Mesodermal cell (in vitro differentiated cells): ENCODE results near the gene CACNG7. TPM values are rescaled to one million over a fixed set of nuclear protein-coding genes. Genes with fewer than 3 reads are reported as not detected.
A peak's percentile ranks its signal among the peaks of the same experiment; 100 is the strongest.
"Not testable (repeated sequence)": the region's sequence is repeated elsewhere in the genome, so short reads cannot be mapped to it uniquely, and the experiment has no call there.

Experiments
- H3K27ac ChIP-seq: 2 replicates; pipeline ENCODE4 v1.7.0; 2013; ENCODE audit warnings: mild to moderate bottlenecking, low read depth, low read length, moderate library complexity; ENCODE audit not compliant: severe bottlenecking
- H3K36me3 ChIP-seq: 2 replicates; pipeline ENCODE4 v1.7.1; 2013; ENCODE audit warnings: mild to moderate bottlenecking, low read length, moderate library complexity; ENCODE audit not compliant: control insufficient read depth, insufficient read depth
- H3K4me1 ChIP-seq: one replicate; pipeline ENCODE4 v1.7.1; 2013; ENCODE audit warnings: mild to moderate bottlenecking, low read length; ENCODE audit not compliant: insufficient read depth, control insufficient read depth, poor library complexity, severe bottlenecking
- H3K4me3 ChIP-seq: 2 replicates; pipeline ENCODE4 v1.7.0; 2013; ENCODE audit warnings: low read length, control low read depth, mild to moderate bottlenecking; ENCODE audit not compliant: insufficient read depth, poor library complexity, severe bottlenecking; ENCODE audit errors: extremely low read depth
- H3K9me3 ChIP-seq: 2 replicates; pipeline ENCODE4 v1.7.1; 2013; ENCODE audit warnings: mild to moderate bottlenecking, low read length, moderate library complexity; ENCODE audit not compliant: control insufficient read depth
- WGBS, 2 experiments: methylation state at CpG; one replicate each; pipeline ENCODE4 v1.1.5; 2013; ENCODE audit warnings: missing lambda C conversion rate in 2 of 2; ENCODE audit not compliant: insufficient coverage in 2 of 2; 5-methylcytosine and 5-hydroxymethylcytosine counted together
- polyA plus RNA-seq, 2 experiments: library from polyadenylated mRNA; stranded (reverse); fragments of 50-300 nt; gene quantifications; one replicate each; pipeline ENCODE4 v1.2.3, GENCODE V29; 2013

CACNG7 gene
- polyA plus RNA-seq (2013, experiment 1 of 2) = 60.5 TPM
- 35.9 TPM for polyA plus RNA-seq (2013, experiment 2 of 2)

DNA sequence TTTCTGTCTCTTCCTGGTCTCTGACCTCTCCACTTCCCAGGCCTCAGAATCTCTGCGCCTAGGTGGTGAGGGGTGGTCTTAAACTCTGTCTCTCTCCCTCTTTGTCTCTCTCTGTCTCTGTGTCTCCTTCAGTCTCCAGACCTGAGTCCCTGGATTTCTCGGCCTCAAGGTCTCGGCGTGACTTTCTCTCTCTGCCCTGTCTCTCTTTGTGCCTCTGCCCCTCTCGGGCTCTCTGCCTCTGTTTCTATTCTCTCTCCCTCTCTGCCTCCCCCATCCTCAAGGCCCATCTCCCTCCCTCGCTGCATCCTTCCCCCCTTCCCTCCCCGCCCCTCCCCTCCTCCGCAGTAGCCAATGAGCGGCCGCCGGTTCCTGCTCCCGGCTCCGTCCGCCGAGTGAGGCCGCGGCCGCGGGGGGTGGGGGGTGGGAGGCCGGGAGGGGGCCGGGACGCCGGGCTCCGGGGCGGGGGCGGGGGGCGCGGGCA is at the start of gene CACNG7:
Gene CACNG7 (plus strand): TSS at position 344 of the 481 bp plus-strand sequence. CDS start 3,554 bp downstream, outside the sequence.
- Histone ChIP-seq H3K36me3 (peaks cover 13% of the 10 kb centered on the region), H3K9me3 (no peaks in the 10 kb centered on the region), H3K4me1 (no peaks in the 10 kb centered on the region), H3K4me3 (peak within 1 kb of the TSS; percentile 68), H3K27ac (peak within 1 kb of the TSS; percentile 41)
- WGBS, 2 experiments = 1 to 7% methylated on average over 5 to 6 of the region's 28 CpGs

- Histone ChIP-seq H3K4me3 (no peak overlapping the region), H3K27ac (no peak overlapping the region), H3K9me3 (no peaks in the 10 kb centered on the region), H3K36me3 (no peaks in the 10 kb centered on the region), H3K4me1 (peaks cover 11% of the 10 kb centered on the region)
- WGBS, 2 experiments = 92 to 99% methylated on average over 5 of the region's 6 CpGs
Observed at GRCh38 chr19:53864308-53864836, 44.7 kb upstream of the CACNG7 start.

DNA sequence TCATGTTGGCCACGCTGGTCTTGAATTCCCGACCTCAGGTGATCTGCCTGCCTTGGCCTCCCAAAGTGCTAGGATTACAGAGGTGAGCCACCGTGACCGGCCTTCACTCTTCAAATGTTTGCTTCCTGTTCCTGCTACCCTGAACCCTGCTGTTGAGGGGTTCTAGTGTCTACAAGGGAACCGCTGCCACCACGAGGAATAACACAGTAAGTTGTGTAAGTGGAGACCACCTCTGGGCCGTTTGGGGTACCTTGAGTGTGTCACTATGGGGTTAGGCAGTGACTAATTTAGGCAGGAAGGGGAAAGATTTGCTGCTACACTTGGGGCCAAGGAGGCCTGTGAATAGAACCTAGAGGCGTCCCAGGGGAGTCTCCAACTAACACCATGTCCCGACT is 43.6 kb upstream of the CACNG7 start:
- no peaks in the 10 kb centered on the region for H3K9me3 ChIP-seq
- H3K4me1 ChIP-seq = peaks cover 11% of the 10 kb centered on the region
- H3K36me3 ChIP-seq = peaks cover 2% of the 10 kb centered on the region
- peak overlapping the region; percentile 41 for H3K4me3 ChIP-seq
- WGBS, 2 experiments = 63 to 69% methylated on average over 6 to 8 of the region's 9 CpGs
- peak overlapping the region; percentile 100 for H3K27ac ChIP-seq

GRCh38 chr19:53865918-53866864 is 42.9 kb upstream of the CACNG7 start:
- Histone ChIP-seq H3K9me3 (no peaks in the 10 kb centered on the region), H3K27ac (peak overlapping the region; percentile 100), H3K36me3 (peaks cover 7% of the 10 kb centered on the region), H3K4me3 (peak overlapping the region; percentile 41), H3K4me1 (peaks cover 11% of the 10 kb centered on the region)
- 0 to 1% methylated on average over 35 to 40 of the region's 50 CpGs for WGBS, 2 experiments

GRCh38 chr19:53866865-53867224 is 42.2 kb upstream of the CACNG7 start:
- Histone ChIP-seq H3K4me1 (peaks cover 13% of the 10 kb centered on the region), H3K4me3 (peak overlapping the region; percentile 41), H3K36me3 (peaks cover 13% of the 10 kb centered on the region), H3K27ac (peak overlapping the region; percentile 100), H3K9me3 (no peaks in the 10 kb centered on the region)
- 9 to 12% methylated on average over 8 to 12 of the region's 14 CpGs for WGBS, 2 experiments

- WGBS, 2 experiments = 1 to 3% methylated on average over 16 to 19 of the region's 37 CpGs
- peak within 1 kb of the TSS; percentile 100 for H3K27ac ChIP-seq
- peaks cover 20% of the 10 kb centered on the region for H3K36me3 ChIP-seq
- peak within 1 kb of the TSS; percentile 85 for H3K4me3 ChIP-seq
- peaks cover 13% of the 10 kb centered on the region for H3K4me1 ChIP-seq
- no peaks in the 10 kb centered on the region for H3K9me3 ChIP-seq
Observed at GRCh38 chr19:53867225-53868090, 41.6 kb upstream of the CACNG7 start, which contains the start of gene MYADM. Gene MYADM (plus strand): TSS chr19:53867883. CDS start chr19:53873530, 5,647 bp downstream.

DNA sequence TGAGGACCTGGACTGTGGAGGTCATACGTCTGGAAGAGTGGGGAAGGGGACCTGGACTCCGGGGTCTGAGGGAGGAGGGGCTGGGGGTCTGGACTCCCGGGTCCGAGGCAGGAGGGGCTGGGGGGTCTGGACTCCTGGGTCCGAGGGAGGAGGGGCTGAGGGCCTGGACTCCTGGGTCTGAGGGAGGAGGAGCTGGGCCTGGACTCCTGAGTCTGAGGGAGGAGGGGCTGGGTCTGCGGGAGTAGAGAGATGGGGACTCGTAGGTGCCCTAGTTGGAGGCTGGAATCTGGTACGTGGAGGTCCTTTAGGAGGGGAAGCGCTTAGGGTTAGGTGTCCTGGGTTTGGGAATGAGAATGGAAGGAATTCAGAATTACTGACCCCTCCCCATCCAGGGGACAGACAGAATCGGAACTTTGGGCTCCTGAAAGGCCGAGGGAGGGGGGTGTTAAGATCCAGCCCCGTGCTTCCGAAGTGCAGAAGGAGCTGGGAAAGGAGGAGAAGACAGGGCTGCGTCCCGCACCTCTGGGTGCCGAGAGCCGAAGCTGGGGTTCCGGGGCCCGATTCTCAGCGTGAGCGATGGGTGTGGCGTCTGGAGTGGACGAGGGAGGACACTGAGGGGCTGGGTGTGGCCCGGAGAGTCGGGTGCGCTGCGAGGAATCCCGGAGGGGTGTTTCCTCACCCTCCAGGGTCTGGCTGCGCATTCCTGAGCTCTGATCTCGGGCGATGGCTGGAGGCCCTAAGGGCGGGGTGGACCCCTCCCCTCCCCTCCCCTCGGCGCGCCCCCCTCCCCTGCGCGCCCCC is 40.8 kb upstream of the CACNG7 start:
- H3K27ac ChIP-seq = peak overlapping the region; percentile 97
- no peaks in the 10 kb centered on the region for H3K9me3 ChIP-seq
- peaks cover 13% of the 10 kb centered on the region for H3K4me1 ChIP-seq
- WGBS, 2 experiments = 0 to 1% methylated on average over 19 to 22 of the region's 37 CpGs
- peaks cover 28% of the 10 kb centered on the region for H3K36me3 ChIP-seq
- H3K4me3 ChIP-seq = peak overlapping the region; percentile 85

GRCh38 chr19:53868892-53869804 is 39.9 kb upstream of the CACNG7 start:
- 0 to 1% methylated on average over 25 to 55 of the region's 75 CpGs for whole genome bisulfite sequencing, 2 experiments
- H3K27ac ChIP-seq = peak overlapping the region; percentile 97
- H3K36me3 ChIP-seq = peaks cover 36% of the 10 kb centered on the region
- H3K4me1 ChIP-seq = peaks cover 15% of the 10 kb centered on the region
- H3K9me3 ChIP-seq = no peaks in the 10 kb centered on the region
- H3K4me3 ChIP-seq = peak overlapping the region; percentile 85

DNA sequence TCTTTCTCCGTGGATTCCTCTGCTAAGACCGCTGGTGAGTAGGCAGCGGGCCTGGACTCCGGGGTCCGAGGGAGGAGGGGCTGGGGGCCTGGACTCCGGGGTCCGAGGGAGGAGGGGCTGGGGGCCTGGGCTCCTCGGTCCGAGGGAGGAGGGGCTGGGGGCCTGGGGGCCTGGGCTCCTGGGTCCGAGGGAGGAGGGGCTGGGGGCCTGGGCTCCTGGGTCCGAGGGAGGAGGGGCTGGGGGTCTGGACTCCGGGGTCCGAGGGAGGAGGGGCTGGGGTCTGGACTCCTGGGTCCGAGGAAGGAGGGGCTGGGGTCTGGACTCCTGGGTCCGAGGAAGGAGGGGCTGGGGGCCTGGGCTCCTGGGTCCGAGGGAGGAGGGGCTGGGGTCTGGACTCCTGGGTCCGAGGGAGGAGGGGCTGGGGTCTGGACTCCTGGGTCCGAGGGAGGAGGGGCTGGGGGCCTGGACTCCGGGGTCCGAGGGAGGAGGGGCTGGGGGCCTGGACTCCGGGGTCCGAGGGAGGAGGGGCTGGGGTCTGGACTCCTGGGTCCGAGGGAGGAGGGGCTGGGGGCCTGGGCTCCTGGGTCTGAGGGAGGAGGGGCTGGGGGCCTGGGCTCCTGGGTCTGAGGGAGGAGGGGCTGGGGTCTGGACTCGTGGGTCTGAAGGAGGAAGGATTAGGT is 39.1 kb upstream of the CACNG7 start:
- peaks cover 44% of the 10 kb centered on the region for H3K36me3 ChIP-seq
- 21 to 67% methylated on average over 1 to 6 of the region's 24 CpGs for WGBS, 2 experiments
- not testable (repeated sequence) for H3K9me3 ChIP-seq
- peak overlapping the region; percentile 97 for H3K27ac ChIP-seq
- H3K4me3 ChIP-seq = peak overlapping the region; percentile 85
- H3K4me1 ChIP-seq = peaks cover 18% of the 10 kb centered on the region
